NCI-H748 (cell line): ENCODE measurements around the gene ADAMTS6.
A peak's percentile ranks its signal among the peaks of the same experiment; 100 is the strongest.

Source experiments
- DNase-seq: peaks from one replicate; lab custom pipeline; 2025; ENCODE audit not compliant: unreplicated experiment; lab: John Stamatoyannopoulos, UW

ADAMTS6 gene

DNA sequence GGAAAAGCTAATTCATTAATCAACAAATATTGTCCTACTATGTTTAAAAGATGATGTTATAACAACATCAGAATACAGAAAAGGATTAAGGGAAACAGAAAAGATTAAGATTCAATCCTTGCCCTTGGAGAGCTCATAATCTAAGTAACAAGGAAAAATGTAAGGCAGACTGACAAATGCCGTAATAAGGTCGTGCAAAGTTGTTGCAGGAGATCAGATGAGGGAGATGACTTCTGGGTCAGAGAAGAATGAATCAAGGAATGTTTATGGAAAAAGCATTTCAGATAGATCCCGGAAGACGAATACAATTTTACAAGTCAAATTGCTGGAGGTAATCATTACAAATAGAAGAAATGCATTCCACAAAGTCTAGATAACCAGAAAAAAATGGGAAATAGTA lies 6.4 kb downstream of the ADAMTS6 start:
- no peak for DNase-seq

DNA sequence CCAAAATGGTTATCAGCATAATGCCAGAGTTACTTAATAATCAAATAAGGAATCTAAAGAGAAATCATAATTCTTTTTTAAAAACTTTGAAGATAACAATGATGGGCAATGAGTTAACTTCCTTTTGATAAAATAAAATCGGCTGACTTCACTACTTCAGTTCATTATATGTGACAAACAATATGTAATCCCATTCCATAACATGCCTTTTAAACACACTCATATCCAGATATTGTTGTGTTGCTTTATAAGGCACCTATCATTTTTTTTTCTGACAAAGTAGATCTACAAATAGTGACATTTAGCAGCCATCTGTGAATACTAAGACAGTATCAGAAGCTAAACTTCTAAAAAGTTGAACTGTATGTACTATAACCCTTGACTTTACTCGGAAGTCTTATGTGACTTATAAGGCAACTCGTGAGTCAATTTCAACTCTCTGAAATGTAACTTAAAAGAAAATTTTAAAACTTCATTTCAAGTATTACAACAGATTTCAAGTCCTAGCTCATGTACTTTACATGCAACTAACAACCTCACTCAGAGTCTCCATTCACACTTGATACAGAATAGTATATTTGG lies 7.5 kb downstream of the ADAMTS6 start:
- DNase-seq = no peak

DNA sequence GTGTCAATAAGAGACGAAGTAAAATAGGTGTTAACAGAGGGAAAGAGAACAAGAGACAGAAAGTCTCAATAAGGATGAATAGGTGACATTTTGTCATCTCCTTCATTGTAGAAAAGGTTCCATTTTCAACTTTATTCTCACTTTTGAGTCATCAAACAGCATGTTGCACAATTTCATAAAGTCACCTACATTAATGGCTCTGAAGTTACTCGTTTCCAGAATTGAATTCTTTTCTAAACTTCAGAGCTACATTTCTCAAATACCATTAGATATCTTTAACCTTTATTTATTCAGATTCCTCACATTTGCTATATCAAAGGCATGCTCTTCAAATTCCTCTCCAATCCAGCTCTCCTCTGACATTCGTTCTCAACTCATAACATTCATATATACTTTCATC lies 13.1 kb downstream of the ADAMTS6 start:
- no peak for DNase-seq

DNA sequence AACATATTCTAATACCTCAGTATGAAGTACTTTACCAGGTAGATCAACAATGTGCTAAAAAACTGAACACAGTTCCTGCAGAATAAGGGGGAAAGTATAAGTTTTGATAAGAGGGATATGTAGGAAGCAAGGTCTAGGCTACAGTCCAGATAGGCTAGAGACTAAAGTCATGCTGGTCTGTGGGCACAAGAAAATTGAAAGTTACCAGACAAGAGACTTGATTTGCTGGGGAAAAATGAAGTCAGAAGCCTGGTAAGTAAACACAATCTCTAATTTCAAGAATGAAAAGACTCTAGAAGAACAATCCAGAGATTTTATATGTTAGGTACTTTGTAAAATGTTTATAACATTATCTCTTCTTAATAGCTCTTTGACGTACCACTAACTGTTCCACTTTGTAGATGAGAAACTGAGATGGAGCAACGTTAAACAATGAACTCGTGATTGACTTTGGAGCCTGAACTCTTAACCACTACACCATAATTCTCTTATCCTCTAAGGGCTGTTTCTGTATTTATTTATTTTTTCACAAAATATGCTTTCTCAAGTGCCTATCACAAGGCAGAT lies 19.5 kb downstream of the ADAMTS6 start:
- DNase-seq = no peak

DNA sequence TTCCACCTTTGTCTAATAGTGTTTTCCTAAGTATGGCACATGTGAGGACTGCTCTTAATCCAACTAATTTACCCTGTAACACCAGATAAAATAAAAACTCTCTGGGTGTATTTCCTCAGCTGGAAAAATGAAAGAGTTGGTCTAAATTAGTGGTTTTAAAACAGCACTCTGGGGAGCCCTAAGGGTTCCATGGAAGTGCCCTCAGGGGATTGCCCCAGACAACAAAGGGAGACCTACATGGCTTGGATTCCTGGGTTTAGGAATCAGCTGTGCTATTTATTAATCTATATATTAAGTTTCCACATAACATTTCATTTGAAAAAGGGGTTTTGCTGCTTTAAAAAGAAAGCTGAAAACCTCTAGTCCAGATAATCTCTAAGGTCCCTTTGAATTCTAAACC lies 20.2 kb downstream of the ADAMTS6 start:
- no peak for DNase-seq

DNA sequence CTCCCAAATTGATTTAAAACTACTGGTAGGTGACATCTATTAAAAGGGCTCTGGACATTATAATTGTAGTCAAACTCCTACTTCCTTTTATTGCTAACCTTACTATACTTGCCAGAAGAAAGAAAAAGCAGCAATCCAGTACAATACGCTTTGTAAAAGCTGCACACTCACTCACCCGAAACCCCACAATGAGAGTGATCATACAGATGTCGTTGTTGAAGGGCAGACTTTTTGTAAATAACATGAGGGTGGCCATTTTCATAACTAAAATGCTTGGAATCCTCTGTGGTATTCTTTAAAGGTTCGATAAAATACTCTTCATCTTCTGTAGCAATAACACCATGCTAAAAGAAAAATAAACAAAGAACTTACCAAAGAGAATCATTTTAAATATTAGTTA lies 21.7 kb downstream of the ADAMTS6 start:
- no peak for DNase-seq

DNA sequence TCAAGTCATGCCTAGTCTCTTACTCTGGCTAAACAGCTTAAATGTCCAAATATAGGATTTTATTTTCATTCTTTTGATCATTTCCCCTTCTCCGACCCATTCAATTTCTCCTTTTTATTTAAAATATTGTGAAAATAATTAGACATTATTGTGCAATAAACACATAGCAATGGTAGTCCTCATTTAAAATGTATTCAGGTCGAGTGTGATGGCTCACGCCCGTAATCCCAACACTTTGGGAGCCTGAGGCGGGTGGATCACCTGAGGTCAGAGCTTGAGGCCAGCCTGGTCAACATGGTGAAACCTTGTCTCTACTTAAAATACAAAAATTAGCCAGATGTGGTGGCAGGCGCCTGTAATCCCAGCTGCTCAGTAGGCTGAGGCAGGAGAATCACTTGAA lies 26.7 kb downstream of the ADAMTS6 start:
- DNase-seq = no peak

DNA sequence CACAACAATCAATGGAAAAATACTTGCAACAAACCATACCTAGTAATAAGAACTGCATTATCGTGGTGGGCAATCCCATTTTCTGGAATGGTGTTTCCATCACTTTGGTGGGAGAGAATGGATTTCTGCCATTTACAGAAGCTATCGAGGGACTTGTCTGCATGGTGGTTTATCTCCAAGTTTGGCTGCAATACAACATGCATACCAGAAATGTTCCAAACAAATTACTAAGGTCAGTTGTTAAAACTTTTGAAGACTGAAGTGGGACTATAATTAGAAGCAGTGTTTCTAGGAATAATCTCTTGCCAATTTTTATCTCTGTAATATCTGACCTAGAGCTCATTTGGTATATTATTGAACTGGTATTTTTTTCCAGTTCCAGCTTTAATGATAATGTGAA lies 30.3 kb downstream of the ADAMTS6 start:
- DNase-seq = no peak

DNA sequence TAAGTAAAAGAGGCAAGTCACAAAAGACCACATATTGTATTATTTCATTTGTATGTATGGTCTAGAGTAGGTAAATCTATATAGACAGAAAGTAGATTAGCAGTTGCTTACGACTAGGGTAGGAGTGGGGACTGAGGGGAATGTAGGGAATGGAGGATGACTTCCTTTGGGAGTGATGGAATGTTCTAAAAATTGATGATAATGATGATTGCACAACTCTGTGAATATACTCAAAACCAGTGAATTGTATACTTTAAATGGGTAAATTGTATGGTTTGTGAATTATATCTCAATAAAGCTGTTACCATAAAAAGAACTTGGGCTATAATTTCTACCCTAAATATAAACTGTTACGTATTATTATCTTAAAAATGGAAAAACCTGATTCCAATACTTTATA lies 35.0 kb downstream of the ADAMTS6 start:
- DNase-seq = no peak

DNA sequence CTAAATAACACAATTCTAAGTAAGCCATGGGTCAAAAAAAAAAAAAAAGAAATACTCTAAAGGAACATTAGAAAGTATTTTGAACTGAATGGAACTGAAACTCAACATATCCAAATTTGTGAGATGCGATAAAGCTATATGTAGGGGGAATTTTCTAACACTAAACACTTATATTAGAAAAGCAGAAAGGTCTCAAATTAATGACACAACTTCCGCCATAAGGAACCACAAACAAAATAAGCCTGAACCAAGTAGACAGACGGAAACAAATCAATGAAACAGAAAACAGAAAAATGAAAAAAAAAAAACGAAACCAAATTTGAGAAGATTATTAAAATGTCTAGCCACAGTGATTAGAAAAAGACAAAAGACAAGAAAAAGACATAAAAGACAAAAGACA lies 39.9 kb downstream of the ADAMTS6 start:
- no peak for DNase-seq

DNA sequence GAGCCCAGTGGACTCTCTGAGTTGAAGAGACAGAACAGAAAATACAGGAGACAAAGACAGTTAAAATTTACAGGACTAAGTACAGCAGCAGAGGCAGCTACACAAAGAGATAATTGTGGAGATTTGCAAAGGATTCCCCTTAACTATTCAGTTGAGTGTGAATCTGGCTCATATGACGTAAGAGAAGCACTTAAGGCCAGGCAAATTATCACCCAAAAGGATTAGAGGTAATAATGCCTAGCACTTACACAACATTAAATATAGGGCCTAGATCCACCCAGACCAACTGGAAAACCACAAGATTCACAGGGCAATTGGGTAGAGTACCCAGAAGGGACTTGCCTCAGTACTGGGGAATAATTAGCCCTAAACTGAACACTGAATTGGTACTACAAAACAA lies 41.3 kb downstream of the ADAMTS6 start:
- DNase-seq = peak; percentile 57

DNA sequence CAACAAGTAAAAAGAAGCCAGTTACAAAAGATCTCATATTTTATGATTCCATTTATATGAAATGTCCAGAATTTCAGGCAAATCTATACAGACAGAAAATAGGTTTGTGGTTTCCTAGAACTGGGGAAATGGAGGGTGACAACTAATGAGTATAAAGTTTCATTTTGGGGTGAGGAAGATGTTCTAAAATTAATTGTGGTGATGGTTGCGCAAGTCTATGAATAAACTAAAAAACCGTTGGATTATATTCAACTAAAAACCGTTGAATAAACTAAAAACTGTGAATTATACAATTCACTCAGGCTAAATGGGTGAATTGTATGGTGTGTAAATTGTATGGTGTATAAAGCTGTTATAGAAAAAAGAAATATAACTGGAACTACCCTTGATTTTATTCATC lies 47.6 kb downstream of the ADAMTS6 start:
- no peak for DNase-seq

DNA sequence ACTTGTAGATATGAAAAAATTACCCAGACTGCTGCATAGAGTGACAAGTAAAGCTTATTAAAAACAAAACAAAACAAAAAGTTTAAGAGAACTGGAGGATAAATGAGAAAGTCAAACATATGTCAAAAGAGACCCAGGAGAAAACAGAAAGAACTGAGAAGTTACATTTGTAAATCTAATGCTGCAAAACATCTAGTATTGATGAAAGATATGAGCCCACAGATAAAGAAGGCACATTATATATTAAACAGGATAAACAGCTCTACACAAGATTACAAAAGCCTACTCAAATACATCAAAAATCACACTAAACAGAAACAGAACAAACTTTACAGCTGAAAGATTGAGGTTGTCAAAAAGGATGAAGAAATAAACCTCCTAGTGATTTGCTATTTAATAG lies 55.1 kb downstream of the ADAMTS6 start:
- no peak for DNase-seq

DNA sequence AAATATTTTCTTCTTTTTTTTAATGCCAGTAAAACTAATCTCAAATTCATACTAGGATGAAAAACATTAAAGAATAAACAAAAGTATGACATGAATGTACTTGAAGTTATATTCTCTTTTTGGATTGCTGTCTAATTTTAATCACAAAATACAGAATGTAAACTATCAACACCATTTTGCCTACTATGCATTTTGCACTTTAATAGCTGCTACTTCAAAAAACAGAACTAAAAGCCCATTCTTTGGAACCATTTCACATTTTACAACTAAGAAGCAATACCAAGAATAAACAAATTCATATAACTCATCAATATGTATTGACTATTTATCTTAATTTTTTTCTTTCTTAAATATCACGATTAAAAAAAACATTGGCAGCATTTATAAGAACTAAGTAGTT lies 58.1 kb downstream of the ADAMTS6 start:
- DNase-seq = no peak

DNA sequence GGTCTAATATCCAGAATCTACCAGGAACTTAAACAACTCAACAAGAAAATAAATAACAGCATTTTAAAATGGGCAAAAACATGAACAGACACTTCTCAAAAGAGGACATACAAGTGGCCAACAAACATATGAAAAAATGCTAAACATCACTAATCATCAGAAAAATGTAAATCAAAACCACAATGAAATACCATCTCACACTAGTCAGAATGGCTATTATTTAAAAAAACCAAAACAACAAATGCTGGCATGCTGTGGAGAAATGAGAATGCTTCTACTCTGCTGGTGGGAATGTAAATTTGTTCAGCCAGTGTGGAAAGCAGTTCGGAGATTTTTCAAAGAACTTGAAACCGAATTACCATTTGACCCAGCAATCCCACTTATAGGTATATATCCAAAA lies 63.1 kb downstream of the ADAMTS6 start:
- no peak for DNase-seq

DNA sequence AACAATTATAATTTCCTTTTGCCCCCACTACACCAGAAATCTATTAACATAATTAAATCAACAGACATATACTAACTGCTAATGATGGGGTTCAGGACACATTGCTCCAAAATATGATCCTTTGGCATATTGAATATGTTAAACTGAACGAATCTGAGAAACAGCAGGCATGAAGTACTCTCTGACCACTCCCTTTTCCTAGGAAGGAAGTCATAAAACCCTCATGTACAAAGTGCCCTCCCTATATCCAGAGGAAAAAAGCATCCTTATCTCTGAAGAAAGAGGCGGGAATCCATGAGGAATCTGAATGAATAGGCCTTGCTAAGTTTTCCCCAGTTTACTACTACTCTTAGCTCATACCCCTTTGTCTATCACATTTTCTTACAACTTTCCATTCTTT lies 67.9 kb downstream of the ADAMTS6 start:
- DNase-seq = no peak

DNA sequence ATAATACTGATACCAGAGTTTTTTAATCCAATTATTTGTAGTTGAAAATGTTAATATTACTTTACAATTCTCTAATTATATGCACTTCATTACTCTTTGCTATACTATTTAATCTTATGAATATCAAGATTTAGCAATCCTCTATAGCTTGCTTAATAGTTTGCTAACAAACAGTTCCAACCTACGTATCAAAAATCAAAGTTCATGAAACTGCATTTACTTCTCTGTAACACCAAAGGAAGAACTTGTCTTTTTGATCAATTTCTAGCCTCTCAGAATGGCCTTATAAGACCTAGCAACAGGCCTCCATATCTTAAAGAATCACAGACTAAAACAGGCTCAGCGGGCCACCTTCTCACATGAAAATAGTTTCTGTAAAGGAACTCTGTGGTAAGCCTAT lies 68.9 kb downstream of the ADAMTS6 start:
- DNase-seq = no peak

DNA sequence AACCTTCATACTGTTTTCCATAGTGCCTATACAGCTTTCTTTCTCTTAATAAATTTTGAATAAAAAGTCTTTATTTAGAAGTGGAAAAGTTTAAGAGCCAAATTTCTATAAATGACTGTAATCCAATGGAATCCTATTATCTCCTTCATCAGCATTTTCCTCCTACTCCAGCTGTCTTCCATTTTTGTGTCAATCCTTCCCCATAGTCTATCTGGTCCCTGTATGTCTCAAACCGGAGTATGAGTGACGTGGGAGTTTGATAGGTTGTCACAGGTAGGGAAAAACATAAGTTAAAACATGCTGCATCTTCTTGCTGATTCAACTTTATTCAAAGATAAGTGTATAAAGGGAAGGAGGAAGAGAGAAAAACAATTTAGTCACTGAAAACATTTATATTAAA lies 70.4 kb downstream of the ADAMTS6 start:
- no peak for DNase-seq

DNA sequence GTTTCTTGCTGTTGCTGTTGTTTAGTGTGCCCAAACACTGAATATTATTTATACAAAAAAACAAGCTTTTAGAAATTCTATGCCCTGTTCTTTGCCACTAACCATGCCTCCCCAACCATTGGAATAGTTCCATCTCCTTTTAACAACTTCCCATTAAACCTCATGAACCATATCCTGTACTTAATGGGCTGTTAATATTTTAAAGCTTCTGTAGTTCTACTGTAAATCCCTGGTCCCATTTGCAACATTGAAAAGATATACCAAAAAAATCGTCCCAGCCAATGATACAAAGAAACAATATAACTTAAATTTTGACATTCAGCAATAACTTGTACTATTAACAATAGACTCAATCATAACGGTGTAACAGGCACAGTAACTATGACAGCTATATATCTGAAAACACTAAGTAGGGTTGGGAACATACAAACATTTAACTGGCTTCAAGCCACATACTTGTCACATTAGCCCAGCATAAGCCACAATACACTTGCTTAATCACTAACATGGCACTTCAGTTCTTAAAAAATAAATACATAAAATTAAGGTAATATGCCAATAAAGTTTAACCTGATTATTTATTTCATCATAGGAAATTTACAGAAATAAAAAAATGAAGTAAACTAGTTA lies 86.1 kb downstream of the ADAMTS6 start:
- DNase-seq = no peak

DNA sequence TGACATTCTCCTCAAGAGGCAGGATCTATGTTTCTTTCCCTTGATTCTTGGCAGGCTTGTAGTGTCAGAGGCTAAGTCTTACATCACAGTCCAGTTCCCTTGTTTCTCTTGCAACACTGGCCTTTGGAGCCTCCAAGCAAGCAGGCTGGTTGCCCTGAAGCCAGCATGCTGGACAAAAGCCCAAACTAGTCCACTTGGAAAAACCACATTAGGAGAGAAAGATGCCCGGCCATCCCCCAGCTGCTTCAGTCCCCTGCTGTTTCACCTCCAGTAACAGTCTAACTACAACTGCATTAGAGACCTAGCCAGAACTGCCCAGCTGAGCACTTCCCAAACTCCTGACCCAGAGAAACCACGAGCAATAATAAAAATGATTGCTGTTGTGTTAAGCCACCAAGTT lies 87.6 kb downstream of the ADAMTS6 start:
- no peak for DNase-seq

DNA sequence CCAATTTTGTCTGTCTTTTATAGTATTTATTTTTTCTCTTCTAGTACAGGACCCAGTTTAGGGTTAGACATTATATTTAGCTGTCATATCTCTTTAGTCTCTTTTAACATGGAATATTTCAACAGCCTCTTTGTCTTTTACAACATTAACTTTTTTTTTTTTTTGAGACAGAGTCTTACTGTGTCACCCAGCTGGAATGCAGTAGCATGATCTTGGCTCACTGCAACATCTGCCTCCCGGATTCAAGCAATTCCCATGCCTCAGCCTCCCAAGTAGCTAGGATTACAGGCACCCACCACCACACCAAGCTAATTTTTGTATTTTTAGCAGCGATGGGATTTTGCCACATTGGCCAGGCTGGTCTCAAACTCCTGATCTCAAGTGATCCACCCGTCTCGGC lies 90.1 kb downstream of the ADAMTS6 start:
- DNase-seq = no peak

DNA sequence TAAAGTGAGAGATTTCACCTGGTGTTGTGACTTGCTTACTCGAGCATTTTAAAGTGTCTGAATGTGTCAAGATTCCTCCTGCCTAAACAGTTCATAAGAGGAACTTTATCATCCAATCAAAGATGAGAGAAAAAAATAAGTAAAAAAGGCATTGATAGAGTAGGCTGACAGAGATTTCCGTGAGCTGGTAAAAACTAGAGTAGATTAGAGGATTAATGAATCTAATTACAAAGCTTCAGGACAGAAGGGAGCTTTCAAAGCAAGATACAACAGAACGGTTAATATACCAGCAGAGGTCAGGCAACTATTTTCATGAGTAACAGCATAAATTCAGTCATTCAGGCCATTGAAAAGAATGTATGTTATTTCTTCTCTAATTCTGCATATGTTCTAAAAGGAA lies 91.5 kb downstream of the ADAMTS6 start:
- no peak for DNase-seq

DNA sequence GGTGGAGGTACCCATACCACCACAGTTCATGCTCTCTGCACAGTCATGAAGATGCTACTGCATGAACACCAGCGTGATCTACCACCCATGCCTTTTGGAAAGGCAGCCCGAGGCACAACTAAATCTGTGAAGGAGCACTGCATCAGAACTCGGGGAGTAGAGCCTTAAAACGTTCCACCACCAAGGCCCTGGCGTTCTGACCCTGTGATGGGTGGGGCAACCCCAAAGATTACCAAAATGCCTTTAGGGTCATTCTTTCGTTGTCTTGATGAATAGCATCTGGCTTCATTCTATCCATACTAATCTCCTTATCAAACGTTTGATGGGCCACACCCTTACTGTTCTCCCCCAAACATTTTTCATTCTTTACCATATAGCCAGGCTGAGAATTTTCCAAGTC lies 97.9 kb downstream of the ADAMTS6 start:
- DNase-seq = no peak
